HG03354 (cell line): ENCODE data around the gene PTGER1.
"Not testable (repeated sequence)": the region's sequence is repeated elsewhere in the genome, so short reads cannot be mapped to it uniquely, and the experiment has no call there.

Source experiments
- ATAC-seq: cut with Tn5 transposase; IDR thresholded peaks from one replicate; pipeline ENCODE4 v1.9.1; 2021; ENCODE audit warnings: mild to moderate bottlenecking; ENCODE audit not compliant: unreplicated experiment, poor library complexity, severe bottlenecking

The PTGER1 gene

GRCh38 chr19:14477418-14478112 is 2.4 kb upstream of the PTGER1 start:
- no peak for ATAC-seq

- no peak for ATAC-seq
These were observed 1.7 kb upstream of the PTGER1 start for GRCh38 chr19:14476673-14477401.

- no peak for ATAC-seq
These were observed 1.1 kb upstream of the PTGER1 start for GRCh38 chr19:14476327-14476672.

- ATAC-seq = no peak
These were observed 327 bp downstream of the PTGER1 start for GRCh38 chr19:14474827-14475226.

- no peak for ATAC-seq
These were observed 1.1 kb downstream of the PTGER1 start for GRCh38 chr19:14473978-14474578.

GRCh38 chr19:14473073-14473977 is 1.8 kb downstream of the PTGER1 start:
- no peak for ATAC-seq

GRCh38 chr19:14472202-14472938 is 2.8 kb downstream of the PTGER1 start:
- no peak for ATAC-seq

- ATAC-seq = no peak
These were observed 3.5 kb downstream of the PTGER1 start for GRCh38 chr19:14471436-14472187.

- ATAC-seq = no peak
These were observed 4.9 kb downstream of the PTGER1 start for GRCh38 chr19:14470031-14470876.

GRCh38 chr19:14467816-14468215 is 7.3 kb downstream of the PTGER1 start:
- ATAC-seq = no peak

GRCh38 chr19:14467391-14467790 is 7.8 kb downstream of the PTGER1 start:
- no peak for ATAC-seq

GRCh38 chr19:14463747-14464146 is 11.4 kb downstream of the PTGER1 start:
- ATAC-seq = no peak

- ATAC-seq = not testable (repeated sequence)
These were observed 12.8 kb downstream of the PTGER1 start for GRCh38 chr19:14462401-14462800.

- ATAC-seq = no peak
These were observed 14.2 kb downstream of the PTGER1 start for GRCh38 chr19:14460935-14461334.

GRCh38 chr19:14459703-14460102 is 15.5 kb downstream of the PTGER1 start:
- ATAC-seq = no peak

GRCh38 chr19:14452303-14452702 is 22.9 kb downstream of the PTGER1 start:
- not testable (repeated sequence) for ATAC-seq

- no peak for ATAC-seq
These were observed 24.3 kb downstream of the PTGER1 start for GRCh38 chr19:14450876-14451275.
